ENCODE results near the gene ALKAL2. TPM values are rescaled to one million over a fixed set of nuclear protein-coding genes. Genes with fewer than 3 reads are reported as not detected.

Gene ALKAL2
- total and polyA plus RNA-seq, 2 donors (not counting 3 experiments of a cell fraction or from before 2014, with no cell fraction given) = not detected

- H4K20me1 ChIP-seq (replicated peaks; ENCODE audit: control insufficient read depth, extremely low read depth, insufficient read depth, low read length) = no peaks in the 10 kb centered on the region
- H3K27ac ChIP-seq (ENCODE audit: insufficient read depth, low read depth, low read length) = no peak overlapping the region
- H3K9me3 ChIP-seq (replicated peaks; ENCODE audit: control insufficient read depth, insufficient read depth, low read length) = no peaks in the 10 kb centered on the region
- no peak for DNase-seq (ENCODE audit: low read depth, low spot score)
- H3K4me3 ChIP-seq (replicated peaks in 1 of 3; ENCODE audit: insufficient read depth in 1 of 3, low read depth in 1 of 3, low read length in 3 of 3) = no peak overlapping the region
- intact Hi-C loops (cut with micrococcal nuclease) = no loop called here
- no peaks in the 10 kb centered on the region for H3K79me2 ChIP-seq (ENCODE audit: control insufficient read depth, insufficient read depth, low read length)
- H2AFZ ChIP-seq (ENCODE audit: low read depth, low read length) = no peak overlapping the region
- H3K9me1 ChIP-seq (replicated peaks; ENCODE audit: control insufficient read depth, extremely low read depth, insufficient read depth, low read length) = no peaks in the 10 kb centered on the region
- no peaks in the 10 kb centered on the region for H3K36me3 ChIP-seq (ENCODE audit: control insufficient read depth in 2 of 2, extremely low read depth in 1 of 2, insufficient read depth in 2 of 2, low read length in 2 of 2)
- BruUV-seq (replicated peaks) = no TSS peak
- dilution Hi-C loops (cut with MboI; ENCODE audit: extremely low pct_ligation_motif_present, low sequenced_read_pairs) = no loop called here
- no peaks in the 10 kb centered on the region for H3K4me1 ChIP-seq (ENCODE audit: control insufficient read depth, extremely low read depth, insufficient read depth, low read length)
- H3K9ac ChIP-seq (replicated peaks; ENCODE audit: extremely low read depth, insufficient read depth, low read length) = no peak overlapping the region
- H3K4me2 ChIP-seq (ENCODE audit: insufficient read depth, low read length) = no peak overlapping the region
- no peaks in the 10 kb centered on the region for H3K27me3 ChIP-seq (ENCODE audit: control insufficient read depth in 2 of 2, insufficient read depth in 2 of 2, low read length in 2 of 2)
- TF ChIP-seq POLR2AphosphoS5 (IDR thresholded peaks at IDR 0.05; ENCODE audit: insufficient read depth, low read depth, low read length) (no peak), POLR2A (IDR thresholded peaks at IDR 0.05; ENCODE audit: low read depth, low read length) (no peak), CTCF (IDR thresholded peaks at IDR 0.05; ENCODE audit: extremely low read depth in 1 of 2, insufficient read depth in 1 of 2, low read depth in 1 of 2, low read length in 2 of 2) (no peak), FOS (IDR thresholded peaks at IDR 0.05; ENCODE audit: borderline replicate concordance, insufficient read depth, low read length) (no peak), GATA2 (IDR thresholded peaks at IDR 0.05; ENCODE audit: insufficient read depth, insufficient read length, low read depth, low read length) (no peak), EZH2 (IDR thresholded peaks at IDR 0.05; ENCODE audit: borderline replicate concordance, low read depth, low read length, severe bottlenecking) (no peak), MYC (IDR thresholded peaks at IDR 0.05; ENCODE audit: low read depth, low read length) (no peak), JUN (IDR thresholded peaks at IDR 0.05; ENCODE audit: borderline replicate concordance, insufficient read depth, insufficient read length, low read depth) (no peak), MAX (IDR thresholded peaks at IDR 0.05; ENCODE audit: insufficient read depth, insufficient read length) (no peak)
- no peak for FAIRE-seq
- POLR2A ChIA-PET = no interaction called here
- CTCF ChIA-PET = interaction anchor here (3.0 kb wide), 1 partner anchor 8 kb away, joined by 20 read pairs; no protein-coding TSS in a partner anchor
Measured at GRCh38 chr2:238869-239268, 49.0 kb downstream of the ALKAL2 start.
